ENCODE results near the gene ABCA6. TPM values are rescaled to one million over a fixed set of nuclear protein-coding genes. Genes with fewer than 3 reads are reported as not detected.

The ABCA6 gene
- polyA plus RNA-seq, 1 donor (not counting 4 experiments of a cell fraction or from before 2014, with no cell fraction given) = 0.14 TPM

DNA sequence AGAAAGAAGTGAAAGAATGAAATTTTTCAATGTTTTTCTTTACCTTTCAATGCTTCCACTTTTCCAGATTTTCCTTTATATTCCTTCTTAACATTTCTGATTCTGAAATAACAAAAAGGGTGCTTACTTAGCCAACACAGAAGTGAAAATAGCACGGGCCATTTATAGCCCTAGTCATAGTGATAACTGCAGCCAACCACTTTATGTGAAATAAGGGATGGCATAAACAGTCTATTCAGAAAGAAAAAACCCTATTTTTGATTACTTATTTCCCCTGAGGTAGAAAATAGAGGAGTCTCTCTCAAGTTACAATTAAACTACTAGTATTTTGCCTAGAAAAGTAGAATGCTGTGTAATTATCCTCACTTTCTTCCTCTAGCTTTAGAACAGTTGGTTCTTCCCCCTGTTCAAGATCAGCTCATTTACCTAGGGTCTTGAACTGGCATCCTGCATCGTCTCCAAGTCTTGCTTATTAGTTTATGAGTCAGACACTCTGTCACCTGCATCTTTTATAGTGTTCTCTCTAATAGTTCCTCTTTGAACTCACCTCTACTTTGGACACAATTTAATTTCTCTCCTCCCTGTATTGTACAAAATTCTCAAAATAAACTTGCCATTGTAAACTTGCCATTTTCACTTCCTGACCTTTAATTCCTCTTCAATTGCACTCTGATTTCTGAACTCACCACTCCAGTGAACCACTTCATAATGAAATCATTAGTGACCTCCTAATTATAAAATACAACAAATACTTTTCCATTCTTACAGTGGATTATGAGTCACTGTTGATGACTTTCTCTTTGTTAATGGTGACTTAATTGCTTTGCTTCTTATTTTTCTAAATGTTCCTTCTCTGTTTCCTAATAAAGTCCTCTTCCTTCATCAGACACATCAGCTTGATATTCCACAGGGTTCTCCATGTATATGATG is 23.6 kb downstream of the ABCA6 start:
- no peak overlapping the region for H3K4me2 ChIP-seq (ENCODE audit: control insufficient read depth, extremely low read depth, insufficient read depth, low read depth, low read length)
- no peak overlapping the region for H3K27ac ChIP-seq (ENCODE audit: control insufficient read depth, insufficient read depth, low read length)
- H3K36me3 ChIP-seq (ENCODE audit: control insufficient read depth in 2 of 2, extremely low read depth in 1 of 2, insufficient read depth in 2 of 2, low read length in 2 of 2) = no peaks in the 10 kb centered on the region
- H4K20me1 ChIP-seq (ENCODE audit: control insufficient read depth, extremely low read depth, insufficient read depth, low read length) = no peaks in the 10 kb centered on the region
- H3K79me2 ChIP-seq (ENCODE audit: control insufficient read depth, insufficient read depth, low read length) = no peaks in the 10 kb centered on the region
- FAIRE-seq = no peak
- TF ChIP-seq EZH2 (IDR thresholded peaks at IDR 0.05; ENCODE audit: low read length) = no peak
- DNase-seq (ENCODE audit: low read depth, low spot score) = no peak
- H3K4me3 ChIP-seq (ENCODE audit: control insufficient read depth in 2 of 3, extremely low read depth in 1 of 3, insufficient read depth in 2 of 3, low read depth in 1 of 3, low read length in 3 of 3) = no peak overlapping the region
- no peaks in the 10 kb centered on the region for H3K9me1 ChIP-seq (ENCODE audit: control insufficient read depth, extremely low read depth, insufficient read depth, low read length)
- H3K27me3 ChIP-seq (ENCODE audit: control insufficient read depth, extremely low read depth, insufficient read depth, low read length) = no peaks in the 10 kb centered on the region
- dilution Hi-C loops (cut with MboI; ENCODE audit: extremely low pct_ligation_motif_present, low sequenced_read_pairs) = no loop called here
- H3K9ac ChIP-seq (ENCODE audit: control insufficient read depth, extremely low read depth, insufficient read depth, low read length) = no peak overlapping the region
- no peak overlapping the region for H2AFZ ChIP-seq (ENCODE audit: control insufficient read depth, low read length)
- H3K4me1 ChIP-seq (ENCODE audit: control insufficient read depth, extremely low read depth, insufficient read depth, low read length) = no peaks in the 10 kb centered on the region
- H3K9me3 ChIP-seq (ENCODE audit: control insufficient read depth, low read depth, low read length) = no peaks in the 10 kb centered on the region

DNA sequence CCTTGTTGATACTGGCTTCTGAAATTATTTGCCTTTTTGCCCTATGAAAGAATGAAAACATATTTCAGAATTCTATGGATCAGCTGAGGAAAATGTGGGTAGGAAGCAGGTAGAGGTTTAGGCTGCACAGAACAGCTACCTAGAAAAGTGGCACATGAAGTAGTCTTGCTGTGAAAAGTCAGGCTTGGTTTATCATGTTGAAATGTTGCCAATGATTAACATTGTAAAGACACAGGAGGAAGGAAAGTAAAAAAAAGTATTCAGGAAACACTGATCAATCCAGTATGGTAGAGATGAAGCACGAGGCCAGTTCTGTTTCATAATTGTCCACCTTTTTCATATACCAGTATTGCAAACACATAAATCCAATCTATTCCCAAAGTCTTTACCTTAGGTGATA is 29.9 kb downstream of the ABCA6 start:
- dilution Hi-C loops (cut with MboI; ENCODE audit: extremely low pct_ligation_motif_present, low sequenced_read_pairs) = no loop called here
- H3K4me1 ChIP-seq (ENCODE audit: control insufficient read depth, extremely low read depth, insufficient read depth, low read length) = no peaks in the 10 kb centered on the region
- H3K4me2 ChIP-seq (ENCODE audit: control insufficient read depth, extremely low read depth, insufficient read depth, low read depth, low read length) = no peak overlapping the region
- no peaks in the 10 kb centered on the region for H3K9me3 ChIP-seq (ENCODE audit: control insufficient read depth, low read depth, low read length)
- no peak overlapping the region for H2AFZ ChIP-seq (ENCODE audit: control insufficient read depth, low read length)
- H4K20me1 ChIP-seq (ENCODE audit: control insufficient read depth, extremely low read depth, insufficient read depth, low read length) = no peaks in the 10 kb centered on the region
- no peak overlapping the region for H3K9ac ChIP-seq (ENCODE audit: control insufficient read depth, extremely low read depth, insufficient read depth, low read length)
- H3K27me3 ChIP-seq (ENCODE audit: control insufficient read depth, extremely low read depth, insufficient read depth, low read length) = no peaks in the 10 kb centered on the region
- DNase-seq (ENCODE audit: low read depth, low spot score) (no peak), FAIRE-seq (no peak)
- TF ChIP-seq, protein P1, sequence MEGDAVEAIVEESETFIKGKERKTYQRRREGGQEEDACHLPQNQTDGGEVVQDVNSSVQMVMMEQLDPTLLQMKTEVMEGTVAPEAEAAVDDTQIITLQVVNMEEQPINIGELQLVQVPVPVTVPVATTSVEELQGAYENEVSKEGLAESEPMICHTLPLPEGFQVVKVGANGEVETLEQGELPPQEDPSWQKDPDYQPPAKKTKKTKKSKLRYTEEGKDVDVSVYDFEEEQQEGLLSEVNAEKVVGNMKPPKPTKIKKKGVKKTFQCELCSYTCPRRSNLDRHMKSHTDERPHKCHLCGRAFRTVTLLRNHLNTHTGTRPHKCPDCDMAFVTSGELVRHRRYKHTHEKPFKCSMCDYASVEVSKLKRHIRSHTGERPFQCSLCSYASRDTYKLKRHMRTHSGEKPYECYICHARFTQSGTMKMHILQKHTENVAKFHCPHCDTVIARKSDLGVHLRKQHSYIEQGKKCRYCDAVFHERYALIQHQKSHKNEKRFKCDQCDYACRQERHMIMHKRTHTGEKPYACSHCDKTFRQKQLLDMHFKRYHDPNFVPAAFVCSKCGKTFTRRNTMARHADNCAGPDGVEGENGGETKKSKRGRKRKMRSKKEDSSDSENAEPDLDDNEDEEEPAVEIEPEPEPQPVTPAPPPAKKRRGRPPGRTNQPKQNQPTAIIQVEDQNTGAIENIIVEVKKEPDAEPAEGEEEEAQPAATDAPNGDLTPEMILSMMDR (optimal IDR thresholded peaks at IDR 0.05 in 1 of 3, IDR thresholded peaks at IDR 0.05 in 1 of 3, conservative IDR thresholded peaks at IDR 0.05 in 1 of 3; ENCODE audit: extremely low read depth in 1 of 3, insufficient read depth in 2 of 3, low read length in 3 of 3) = no peak
- no peak for TF ChIP-seq EZH2 (IDR thresholded peaks at IDR 0.05; ENCODE audit: low read length)
- H3K36me3 ChIP-seq (ENCODE audit: control insufficient read depth in 2 of 2, extremely low read depth in 1 of 2, insufficient read depth in 2 of 2, low read length in 2 of 2) = no peaks in the 10 kb centered on the region
- no peak overlapping the region for H3K27ac ChIP-seq (ENCODE audit: control insufficient read depth, insufficient read depth, low read length)
- no peaks in the 10 kb centered on the region for H3K9me1 ChIP-seq (ENCODE audit: control insufficient read depth, extremely low read depth, insufficient read depth, low read length)
- H3K79me2 ChIP-seq (ENCODE audit: control insufficient read depth, insufficient read depth, low read length) = no peaks in the 10 kb centered on the region
- H3K4me3 ChIP-seq (ENCODE audit: control insufficient read depth in 2 of 3, extremely low read depth in 1 of 3, insufficient read depth in 2 of 3, low read depth in 1 of 3, low read length in 3 of 3) = no peak overlapping the region

Data from keratinocyte (primary cell).